KBM-7 (cell line): ENCODE results near the gene IL15RA.
"Not testable (repeated sequence)": the region's sequence is repeated elsewhere in the genome, so short reads cannot be mapped to it uniquely, and the experiment has no call there.

ENCODE experiments used
- DNase-seq: peaks from one replicate; pipeline ENCODE4 v3.0.0-alpha.2; 2015
- in situ Hi-C: fragments of 300-500 bp; cut with MboI; formaldehyde crosslinking; loops from 2 replicates; pipeline ENCODE4 v1.14.3; 2020; ENCODE audit warnings: low sequenced_read_pairs, low pct_unique_long_range_greater_than_20kb, mixed read lengths

The IL15RA gene

GRCh38 chr10:6008497-6009142 lies 31.3 kb upstream of the IL15RA start:
- DNase-seq: no peak
- in situ Hi-C loops: no loop called here

GRCh38 chr10:6006991-6007390 lies 29.6 kb upstream of the IL15RA start:
- in situ Hi-C loops: no loop called here
- DNase-seq: no peak

- DNase-seq: no peak
- in situ Hi-C loops: no loop called here
Measured at GRCh38 chr10:6006546-6006945, 29.2 kb upstream of the IL15RA start.

GRCh38 chr10:6005856-6006395 lies 28.6 kb upstream of the IL15RA start:
- in situ Hi-C loops: no loop called here
- DNase-seq: no peak

DNA sequence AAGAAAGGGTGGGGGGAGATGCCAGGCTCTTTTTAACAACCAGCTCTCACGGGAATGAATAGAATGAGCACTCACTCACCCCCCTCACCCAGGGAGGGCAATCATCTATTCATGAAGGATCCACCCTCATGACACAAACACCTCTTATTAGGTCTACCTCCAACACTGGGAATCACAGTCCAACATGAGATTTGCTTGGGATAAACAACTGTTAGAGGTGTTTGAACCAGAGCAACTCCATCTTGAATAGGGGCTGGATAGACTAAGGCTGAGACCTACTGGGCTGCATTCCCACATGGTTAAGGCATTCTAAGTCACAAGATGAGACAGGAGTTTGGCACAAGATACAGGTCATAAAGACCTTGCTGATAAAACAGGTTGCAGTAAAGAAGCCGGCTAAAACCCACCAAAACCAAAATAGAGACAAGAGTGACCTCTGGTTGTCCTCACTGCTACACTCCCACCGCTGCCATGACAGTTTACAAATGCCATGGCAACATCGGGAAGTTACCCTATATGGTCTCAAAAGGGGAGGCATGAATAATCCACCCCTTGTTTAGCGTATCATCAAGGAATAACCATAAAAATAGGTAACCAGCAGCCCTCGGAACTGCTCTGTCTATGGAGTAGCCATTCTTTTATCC lies 27.9 kb upstream of the IL15RA start:
- in situ Hi-C loops, DNase-seq: not testable (repeated sequence)

- in situ Hi-C loops: no loop called here
- no peak for DNase-seq
Measured at GRCh38 chr10:6002809-6003510, 25.6 kb upstream of the IL15RA start.

DNA sequence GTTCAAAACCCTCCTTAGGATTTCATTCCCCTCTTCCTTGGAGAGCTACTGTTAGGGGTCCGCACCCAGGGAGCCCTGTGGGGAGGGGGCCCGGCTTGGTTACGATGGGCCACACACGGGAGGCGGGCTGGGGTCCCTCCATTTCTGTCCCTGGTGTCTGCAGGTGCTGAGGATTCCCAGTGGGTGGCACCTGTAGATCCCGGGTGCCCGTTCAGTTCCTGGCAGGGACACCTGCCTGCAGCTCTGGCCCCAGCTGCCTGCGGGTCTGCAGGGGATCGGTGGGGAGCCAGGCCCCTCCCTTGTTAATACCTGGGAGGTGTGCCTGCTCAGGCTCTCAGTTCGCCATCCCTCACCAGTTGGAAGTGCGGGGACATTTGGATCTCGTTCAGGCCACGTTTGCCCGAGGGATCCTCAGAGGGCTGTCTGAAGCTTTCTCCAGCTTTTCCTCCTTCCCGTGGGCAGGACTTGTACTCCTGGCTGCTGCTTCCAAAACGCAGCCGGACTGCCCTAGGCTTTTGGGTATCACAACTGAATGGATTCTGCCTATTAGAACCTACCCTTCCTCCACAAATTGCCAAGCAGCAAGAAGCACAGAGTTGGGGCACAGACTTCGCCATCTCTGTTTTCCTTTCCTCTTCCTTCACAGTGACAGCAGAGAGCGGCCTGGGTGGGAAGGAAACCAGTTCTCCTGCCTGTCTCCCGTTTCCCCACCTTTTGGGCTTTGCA lies 22.3 kb upstream of the IL15RA start:
- in situ Hi-C loops: no loop called here
- no peak for DNase-seq

GRCh38 chr10:5996696-5997095 lies 19.4 kb upstream of the IL15RA start:
- DNase-seq: no peak
- in situ Hi-C loops: no loop called here

- DNase-seq: no peak
- in situ Hi-C loops: no loop called here
Measured at GRCh38 chr10:5992398-5992797, 15.1 kb upstream of the IL15RA start.

GRCh38 chr10:5991708-5992107 lies 14.4 kb upstream of the IL15RA start:
- in situ Hi-C loops: no loop called here
- no peak for DNase-seq

DNA sequence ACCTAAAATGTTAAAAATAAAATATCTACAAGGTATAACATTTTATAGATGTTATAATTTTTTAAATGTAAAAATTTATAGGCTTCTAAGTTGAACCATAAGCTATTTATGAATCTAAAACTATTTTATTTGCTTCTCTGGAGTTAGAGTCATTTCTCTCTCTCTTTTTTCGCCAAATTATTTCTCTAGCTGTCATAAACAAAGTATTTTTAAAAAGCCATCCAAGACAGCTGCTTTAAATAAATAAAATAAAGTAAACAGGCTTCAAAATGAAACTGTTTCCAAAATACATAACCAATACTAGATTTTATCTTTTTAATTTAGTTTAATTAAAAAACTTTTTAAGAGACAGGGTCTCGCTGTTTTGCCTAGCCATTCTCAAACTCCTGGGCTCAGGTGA lies 12.4 kb upstream of the IL15RA start:
- DNase-seq: no peak
- in situ Hi-C loops: no loop called here

GRCh38 chr10:5988336-5988920 lies 11.1 kb upstream of the IL15RA start:
- in situ Hi-C loops: no loop called here
- no peak for DNase-seq

DNA sequence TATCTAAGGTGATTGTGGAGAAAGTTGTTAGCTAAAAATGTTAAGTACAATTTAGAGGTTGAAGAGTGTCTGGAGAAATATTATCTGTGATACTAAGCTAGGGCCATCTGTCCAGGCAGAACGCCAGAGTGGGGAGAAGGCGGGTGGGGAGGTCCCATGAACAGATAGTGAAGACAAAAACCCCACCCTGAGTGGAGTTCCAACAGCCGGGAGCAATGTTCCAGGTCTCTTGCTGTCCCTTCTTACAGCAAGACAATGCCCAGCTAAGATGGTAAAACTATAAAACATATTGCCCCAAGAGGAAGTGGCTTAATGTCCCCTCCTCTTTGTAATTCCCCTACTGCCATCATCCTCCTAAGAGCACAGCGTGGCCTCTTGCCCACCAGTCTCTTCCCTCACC lies 10.4 kb upstream of the IL15RA start:
- peak; percentile 21 for DNase-seq
- in situ Hi-C loops: no loop called here

DNA sequence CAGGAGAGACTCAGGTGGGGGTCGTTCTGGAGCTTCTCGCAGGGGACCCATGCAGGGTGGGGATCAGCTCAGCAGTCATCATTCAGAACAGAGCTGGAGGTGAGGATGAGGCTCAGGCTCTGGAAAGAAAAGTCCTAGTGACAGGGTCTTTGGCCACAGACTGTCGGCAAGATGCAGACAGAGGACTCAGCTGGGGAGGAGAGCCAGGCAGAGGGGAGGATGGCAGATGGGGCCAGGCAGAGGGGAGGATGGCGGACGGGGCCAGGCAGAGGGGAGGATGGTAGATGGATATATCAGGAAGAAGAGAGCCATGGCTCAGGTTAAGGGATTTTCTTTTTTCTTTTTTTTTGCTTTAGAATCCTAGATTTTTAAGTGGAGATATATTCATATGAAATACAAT lies 7.7 kb upstream of the IL15RA start:
- no peak for DNase-seq
- in situ Hi-C loops: no loop called here

- in situ Hi-C loops: no loop called here
- DNase-seq: no peak
Measured at GRCh38 chr10:5983774-5984173, 6.4 kb upstream of the IL15RA start.

DNA sequence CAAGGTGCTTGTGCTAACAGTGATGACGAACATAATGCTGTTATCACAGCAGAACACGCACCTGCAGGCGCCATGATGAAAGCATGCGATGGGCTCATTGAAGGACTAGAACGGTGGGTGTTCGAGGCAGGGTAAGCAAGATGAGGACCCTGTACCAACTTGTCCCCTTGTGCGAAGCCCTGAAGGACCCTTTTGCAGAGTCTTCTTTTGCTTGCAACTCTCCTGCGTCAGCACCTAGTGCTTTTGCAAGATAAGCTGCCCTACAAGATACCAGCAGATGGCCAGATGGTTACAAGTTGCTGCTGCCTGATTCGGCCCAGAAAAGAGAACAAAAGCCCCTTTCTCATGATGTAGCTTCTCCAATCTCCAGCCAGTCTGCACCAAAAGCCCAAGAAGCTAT lies 4.2 kb upstream of the IL15RA start:
- no peak for DNase-seq
- in situ Hi-C loops: no loop called here

GRCh38 chr10:5978230-5978489 lies 817 bp upstream of the IL15RA start:
- no peak for DNase-seq
- in situ Hi-C loops: no loop called here

DNA sequence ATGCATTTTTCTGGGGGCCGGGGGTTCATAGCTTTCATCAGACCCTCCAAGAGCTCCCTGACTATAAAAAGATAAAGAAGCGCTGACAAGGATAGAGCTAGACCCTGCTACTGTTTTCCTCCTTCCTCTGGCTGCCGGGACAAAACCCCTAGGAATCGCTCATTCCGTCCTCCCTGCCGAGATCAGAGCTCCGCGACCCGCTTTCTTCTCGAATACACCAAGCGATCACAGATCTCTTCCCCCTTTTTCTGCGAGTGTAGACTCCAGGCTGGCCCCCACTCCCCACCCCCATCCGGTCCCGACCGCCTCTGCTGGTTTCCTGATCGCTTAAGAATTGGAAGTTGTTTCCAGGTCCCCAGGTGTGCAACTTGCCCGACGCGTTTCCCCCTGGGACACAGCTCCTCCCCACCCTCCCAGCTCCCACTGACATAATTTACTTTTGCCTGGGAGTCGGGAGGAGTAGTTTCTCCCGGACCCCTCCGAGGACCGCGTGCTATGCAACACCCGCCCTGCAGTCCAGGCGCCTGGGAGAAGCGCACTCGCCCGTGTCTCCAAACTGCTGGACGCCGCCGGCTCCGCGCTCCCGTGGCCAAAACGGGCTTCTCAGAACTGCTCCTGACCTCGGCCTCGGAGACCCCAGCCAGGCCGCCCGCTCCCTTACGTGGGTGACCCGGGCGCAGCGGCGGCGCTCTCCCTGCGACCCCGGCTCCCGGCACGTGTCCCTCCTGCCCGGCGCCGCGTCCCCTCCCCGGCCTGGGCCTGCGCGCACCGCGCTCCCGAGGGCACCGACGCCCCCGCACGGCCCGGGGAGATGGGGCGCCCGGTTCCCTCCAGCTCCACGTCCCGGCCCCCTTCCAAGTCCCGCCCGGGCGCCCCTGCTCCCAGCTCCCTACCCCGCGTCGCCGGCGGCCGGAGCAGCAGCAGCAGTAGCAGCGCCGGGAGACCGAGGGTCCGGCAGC lies 552 bp downstream of the IL15RA start:
- DNase-seq: peak; percentile 61
- in situ Hi-C loops: no loop called here
